Common myeloid progenitor, CD34-positive (primary cell): ENCODE results near the gene UNC13A.

Experiments
- CTCF ChIA-PET: fragments of 350-600 bp; sonication (Branson Sonifier 250); formaldehyde crosslinking; loops from one replicate; lab custom pipeline; 2021; ENCODE audit warnings: antibody characterized with exemption; lab: Charles Lee
- POLR2A ChIA-PET: fragments of 350-600 bp; sonication (Branson Sonifier 250); formaldehyde crosslinking; loops from one replicate; lab custom pipeline; 2021; ENCODE audit warnings: antibody characterized with exemption; lab: Charles Lee
- DNase-seq, 3 donors: peaks; one replicate each; pipeline versions ENCODE4 v3.0.0 to v3.0.0-alpha.2; 2013
- H3K27ac ChIP-seq, 2 experiments: 1 replicate in 1 of 2; 2 replicates in 1 of 2; pipeline ENCODE4 v1.7.0; 2013; ENCODE audit warnings: inconsistent platforms in 2 of 2, low read length in 2 of 2, mild to moderate bottlenecking in 2 of 2, low read depth in 1 of 2, moderate library complexity in 1 of 2; ENCODE audit not compliant: severe bottlenecking in 2 of 2, insufficient read depth in 1 of 2, poor library complexity in 1 of 2
- H3K27me3 ChIP-seq, 5 experiments: replicated peaks in 2 of 5; 1 replicate in 3 of 5; 2 replicates in 2 of 5; pipeline versions ENCODE4 v1.6.1 to v1.7.0; 2013; ENCODE audit warnings: low read length in 4 of 5, mild to moderate bottlenecking in 2 of 5, moderate library complexity in 2 of 5, inconsistent platforms in 1 of 5; ENCODE audit not compliant: insufficient read depth in 5 of 5, control insufficient read depth in 4 of 5
- H3K36me3 ChIP-seq, 4 experiments: 1 replicate in 2 of 4; 2 replicates in 2 of 4; pipeline versions ENCODE4 v1.6.1 to v1.7.0; 2013; ENCODE audit warnings: low read length in 3 of 4, control low read depth in 1 of 4, mild to moderate bottlenecking in 1 of 4; ENCODE audit not compliant: control insufficient read depth in 4 of 4, insufficient read depth in 4 of 4
- H3K4me1 ChIP-seq, 4 experiments: 1 replicate in 3 of 4; 2 replicates in 1 of 4; pipeline versions ENCODE4 v1.6.1 to v1.7.1; 2013; ENCODE audit warnings: low read length in 3 of 4, mild to moderate bottlenecking in 3 of 4, control low read depth in 1 of 4, inconsistent platforms in 1 of 4, moderate library complexity in 1 of 4; ENCODE audit not compliant: control insufficient read depth in 4 of 4, insufficient read depth in 4 of 4; ENCODE audit errors: control extremely low read depth in 1 of 4
- H3K4me3 ChIP-seq, 7 experiments: 1 replicate in 4 of 7; 2 replicates in 3 of 7; pipeline versions ENCODE4 v1.5.1 to v1.7.0; 2013; ENCODE audit warnings: mild to moderate bottlenecking in 7 of 7, low read length in 6 of 7, moderate library complexity in 6 of 7, inconsistent platforms in 2 of 7, low read depth in 2 of 7, control low read depth in 1 of 7; ENCODE audit not compliant: insufficient read depth in 4 of 7, control insufficient read depth in 1 of 7; ENCODE audit errors: extremely low read depth in 1 of 7
- H3K9me3 ChIP-seq, 5 experiments: 1 replicate in 4 of 5; 2 replicates in 1 of 5; pipeline versions ENCODE4 v1.6.1 to v1.7.1; 2013; ENCODE audit warnings: low read length in 4 of 5, mild to moderate bottlenecking in 2 of 5, inconsistent platforms in 1 of 5, low read depth in 1 of 5, moderate library complexity in 1 of 5; ENCODE audit not compliant: control insufficient read depth in 4 of 5, insufficient read depth in 2 of 5; ENCODE audit errors: control extremely low read depth in 1 of 5
- WGBS: methylation state at CpG from one replicate; pipeline ENCODE4 v1.1.5; 2013; ENCODE audit not compliant: insufficient coverage; 5-methylcytosine and 5-hydroxymethylcytosine counted together

The UNC13A gene

GRCh38 chr19:17673937-17674799, 14.0 kb downstream of the UNC13A start:
- Histone ChIP-seq H3K4me1 (no peaks in the 10 kb centered on the region), H3K27me3 (peaks cover 0 to 26% (median 3%) of the 10 kb centered on the region in 5 experiments), H3K27ac (no peak overlapping the region), H3K36me3 (no peaks in the 10 kb centered on the region), H3K9me3 (no peaks in the 10 kb centered on the region), H3K4me3 (no peak overlapping the region)
- ChIA-PET POLR2A (no interaction called here), CTCF (no interaction called here)
- DNase-seq, result no peak
- WGBS, result 77% methylated on average over 19 of the region's 19 CpGs

- Histone ChIP-seq H3K36me3 (no peaks in the 10 kb centered on the region), H3K4me3 (no peak overlapping the region), H3K27ac (no peak overlapping the region), H3K9me3 (no peaks in the 10 kb centered on the region), H3K27me3 (peaks cover 0 to 7% (median 0%) of the 10 kb centered on the region in 5 experiments), H3K4me1 (no peaks in the 10 kb centered on the region)
- DNase-seq, result peak; percentile 35 to 62 (median 53)
- 100% methylated on average over 1 of the region's 2 CpGs for WGBS
- ChIA-PET CTCF (no interaction called here), POLR2A (no interaction called here)
Observed at GRCh38 chr19:17671906-17672305, 16.2 kb downstream of the UNC13A start.

- POLR2A ChIA-PET, result no interaction called here
- peaks cover 0 to 3% (median 0%) of the 10 kb centered on the region in 5 experiments for H3K27me3 ChIP-seq
- CTCF ChIA-PET, result no interaction called here
- peaks cover 0 to 14% (median 12%) of the 10 kb centered on the region in 5 experiments for H3K9me3 ChIP-seq
- 94% methylated on average over 7 of the region's 9 CpGs for WGBS
- H3K27ac ChIP-seq, result no peak overlapping the region
- no peak for DNase-seq
- no peak overlapping the region for H3K4me3 ChIP-seq
- H3K36me3 ChIP-seq, result no peaks in the 10 kb centered on the region
- no peaks in the 10 kb centered on the region for H3K4me1 ChIP-seq
Observed at GRCh38 chr19:17669419-17669818, 18.7 kb downstream of the UNC13A start.

GRCh38 chr19:17665058-17665457, 23.1 kb downstream of the UNC13A start:
- DNase-seq, result no peak
- Histone ChIP-seq H3K27ac (no peak overlapping the region), H3K4me1 (no peaks in the 10 kb centered on the region), H3K4me3 (no peak overlapping the region), H3K36me3 (no peaks in the 10 kb centered on the region), H3K27me3 (peaks cover 0 to 3% (median 0%) of the 10 kb centered on the region in 5 experiments), H3K9me3 (peaks cover 1 to 16% (median 13%) of the 10 kb centered on the region in 5 experiments)
- CTCF ChIA-PET, result no interaction called here
- WGBS, result 93% methylated on average over 2 of the region's 2 CpGs
- POLR2A ChIA-PET, result no interaction called here

GRCh38 chr19:17659996-17660395, 28.2 kb downstream of the UNC13A start:
- 89% methylated on average over 6 of the region's 7 CpGs for WGBS
- Histone ChIP-seq H3K27ac (no peak overlapping the region), H3K36me3 (no peaks in the 10 kb centered on the region), H3K4me1 (no peaks in the 10 kb centered on the region), H3K9me3 (peaks cover 0 to 9% (median 6%) of the 10 kb centered on the region in 5 experiments), H3K4me3 (no peak overlapping the region), H3K27me3 (peaks cover 0 to 3% (median 0%) of the 10 kb centered on the region in 5 experiments)
- ChIA-PET POLR2A (no interaction called here), CTCF (interaction anchor here (0.5 kb wide), 1 partner anchor 29 kb away, joined by 3 read pairs; no protein-coding TSS in a partner anchor)
- no peak for DNase-seq

GRCh38 chr19:17658666-17659065, 29.5 kb downstream of the UNC13A start:
- Histone ChIP-seq H3K4me3 (no peak overlapping the region), H3K36me3 (no peaks in the 10 kb centered on the region), H3K27me3 (peaks cover 0 to 3% (median 0%) of the 10 kb centered on the region in 5 experiments), H3K9me3 (peaks cover 0 to 2% (median 0%) of the 10 kb centered on the region in 5 experiments), H3K27ac (no peak overlapping the region), H3K4me1 (no peaks in the 10 kb centered on the region)
- ChIA-PET CTCF (no interaction called here), POLR2A (no interaction called here)
- 65% methylated on average over 3 of the region's 3 CpGs for WGBS
- DNase-seq, result no peak

GRCh38 chr19:17658240-17658639, 29.9 kb downstream of the UNC13A start:
- ChIA-PET POLR2A (no interaction called here), CTCF (no interaction called here)
- no peak overlapping the region for H3K27ac ChIP-seq

More at GRCh38 chr19:17658240-17658639, 29.9 kb downstream of the UNC13A start:
- H3K27me3 ChIP-seq, result peaks cover 0 to 3% (median 0%) of the 10 kb centered on the region in 5 experiments
- DNase-seq, result no peak
- H3K9me3 ChIP-seq, result peaks cover 0 to 2% (median 0%) of the 10 kb centered on the region in 5 experiments
- H3K4me3 ChIP-seq, result no peak overlapping the region
- no peaks in the 10 kb centered on the region for H3K36me3 ChIP-seq
- no peaks in the 10 kb centered on the region for H3K4me1 ChIP-seq
- 83% methylated on average over 6 of the region's 6 CpGs for WGBS
